ENCODE results near the gene SYTL2. TPM values are rescaled to one million over a fixed set of nuclear protein-coding genes. Genes with fewer than 3 reads are reported as not detected.
A peak's percentile ranks its signal among the peaks of the same experiment; 100 is the strongest.

The SYTL2 gene
- total RNA-seq, 3 donors from 2014 or later (not counting 1 experiment from before 2014, with no cell fraction given), result 116 to 237 (median 143) TPM

GRCh38 chr11:85823816-85824215 lies 12.9 kb upstream of the SYTL2 start:
- no peaks in the 10 kb centered on the region for H3K27me3 ChIP-seq (ENCODE audit: control insufficient read depth, insufficient read depth, low read length)
- H3K9me3 ChIP-seq (ENCODE audit: control insufficient read depth, insufficient read depth, low read length), result no peaks in the 10 kb centered on the region
- peak overlapping the region; percentile 83 for H3K4me3 Mint-ChIP-seq
- H3K36me3 Mint-ChIP-seq, result no peaks in the 10 kb centered on the region
- DNase-seq, result peak; percentile 44 to 93
- ATAC-seq, result peak; percentile 64 to 80 (median 69)
- H3K27ac Mint-ChIP-seq, result peak overlapping the region; percentile 82 to 91
- H3K9me3 Mint-ChIP-seq, result no peaks in the 10 kb centered on the region
- 13% methylated on average over 1 of the region's 2 CpGs for WGBS (ENCODE audit: insufficient coverage)
- no peak overlapping the region for H3K4me3 ChIP-seq (ENCODE audit: low read length)
- H3K27me3 Mint-ChIP-seq (ENCODE audit: low read depth in 2 of 2), result no peaks in the 10 kb centered on the region
- peaks cover 34 to 36% of the 10 kb centered on the region in 2 donors for H3K4me1 Mint-ChIP-seq
- no peaks in the 10 kb centered on the region for H3K36me3 ChIP-seq (ENCODE audit: control insufficient read depth, insufficient read depth, low read length)
- intact Hi-C loops (cut with micrococcal nuclease), result loop anchor here (1.0 kb wide), 1 partner anchor 30 kb away; no protein-coding TSS in a partner anchor
- no peak for TF ChIP-seq CTCF (IDR thresholded peaks at IDR 0.05)
- peaks cover 43% of the 10 kb centered on the region for H3K4me1 ChIP-seq (ENCODE audit: control insufficient read depth, insufficient read depth, low read length)
- H3K27ac ChIP-seq (ENCODE audit: low read length), result peak overlapping the region; percentile 45

- H3K4me1 Mint-ChIP-seq, result peaks cover 33 to 36% of the 10 kb centered on the region in 2 donors
- no peaks in the 10 kb centered on the region for H3K36me3 ChIP-seq (ENCODE audit: control insufficient read depth, insufficient read depth, low read length)
- no peak for DNase-seq
- 97% methylated on average over 3 of the region's 3 CpGs for WGBS (ENCODE audit: insufficient coverage)
- peaks cover 43% of the 10 kb centered on the region for H3K4me1 ChIP-seq (ENCODE audit: control insufficient read depth, insufficient read depth, low read length)
- no peaks in the 10 kb centered on the region for H3K36me3 Mint-ChIP-seq
- no peak overlapping the region for H3K4me3 ChIP-seq (ENCODE audit: low read length)
- H3K27ac Mint-ChIP-seq, result peak overlapping the region; percentile 82 to 91
- no peaks in the 10 kb centered on the region for H3K9me3 Mint-ChIP-seq
- peaks cover 0 to 2% of the 10 kb centered on the region in 2 donors for H3K27me3 Mint-ChIP-seq (ENCODE audit: low read depth in 2 of 2)
- H3K27ac ChIP-seq (ENCODE audit: low read length), result peak overlapping the region; percentile 45
- H3K4me3 Mint-ChIP-seq, result no peak overlapping the region
- no peak for TF ChIP-seq CTCF (IDR thresholded peaks at IDR 0.05)
- no peaks in the 10 kb centered on the region for H3K27me3 ChIP-seq (ENCODE audit: control insufficient read depth, insufficient read depth, low read length)
- ATAC-seq, result no peak
- H3K9me3 ChIP-seq (ENCODE audit: control insufficient read depth, insufficient read depth, low read length), result no peaks in the 10 kb centered on the region
- intact Hi-C loops (cut with micrococcal nuclease), result no loop called here
These were observed 11.9 kb upstream of the SYTL2 start for GRCh38 chr11:85822814-85823213.

GRCh38 chr11:85821636-85822035 lies 10.7 kb upstream of the SYTL2 start:
- peaks cover 33% of the 10 kb centered on the region for H3K4me1 ChIP-seq (ENCODE audit: control insufficient read depth, insufficient read depth, low read length)
- H3K4me1 Mint-ChIP-seq, result peaks cover 25 to 27% of the 10 kb centered on the region in 2 donors
- H3K36me3 ChIP-seq (ENCODE audit: control insufficient read depth, insufficient read depth, low read length), result no peaks in the 10 kb centered on the region
- TF ChIP-seq CTCF (IDR thresholded peaks at IDR 0.05), result no peak
- no peak overlapping the region for H3K4me3 Mint-ChIP-seq
- no peak overlapping the region for H3K27ac Mint-ChIP-seq
- no peak overlapping the region for H3K4me3 ChIP-seq (ENCODE audit: low read length)
- no peaks in the 10 kb centered on the region for H3K9me3 ChIP-seq (ENCODE audit: control insufficient read depth, insufficient read depth, low read length)
- no peaks in the 10 kb centered on the region for H3K27me3 ChIP-seq (ENCODE audit: control insufficient read depth, insufficient read depth, low read length)
- intact Hi-C loops (cut with micrococcal nuclease), result no loop called here
- DNase-seq (no peak), ATAC-seq (no peak)
- no peak overlapping the region for H3K27ac ChIP-seq (ENCODE audit: low read length)
- 100% methylated on average over 1 of the region's 1 CpG for WGBS (ENCODE audit: insufficient coverage)
- H3K36me3 Mint-ChIP-seq, result no peaks in the 10 kb centered on the region
- no peaks in the 10 kb centered on the region for H3K9me3 Mint-ChIP-seq
- peaks cover 0 to 2% of the 10 kb centered on the region in 2 donors for H3K27me3 Mint-ChIP-seq (ENCODE audit: low read depth in 2 of 2)

- no peak for ATAC-seq
- H3K27ac ChIP-seq (ENCODE audit: low read length), result no peak overlapping the region
- H3K4me1 Mint-ChIP-seq, result peaks cover 11% of the 10 kb centered on the region in 2 donors
- no peaks in the 10 kb centered on the region for H3K9me3 Mint-ChIP-seq
- H3K27ac Mint-ChIP-seq, result no peak overlapping the region
- no peaks in the 10 kb centered on the region for H3K27me3 ChIP-seq (ENCODE audit: control insufficient read depth, insufficient read depth, low read length)
- H3K4me3 Mint-ChIP-seq, result no peak overlapping the region
- H3K4me1 ChIP-seq (ENCODE audit: control insufficient read depth, insufficient read depth, low read length), result peaks cover 20% of the 10 kb centered on the region
- H3K36me3 Mint-ChIP-seq, result no peaks in the 10 kb centered on the region
- H3K27me3 Mint-ChIP-seq (ENCODE audit: low read depth in 2 of 2), result peaks cover 0 to 2% of the 10 kb centered on the region in 2 donors
- intact Hi-C loops (cut with micrococcal nuclease), result no loop called here
- H3K9me3 ChIP-seq (ENCODE audit: control insufficient read depth, insufficient read depth, low read length), result no peaks in the 10 kb centered on the region
- no peaks in the 10 kb centered on the region for H3K36me3 ChIP-seq (ENCODE audit: control insufficient read depth, insufficient read depth, low read length)
- no peak overlapping the region for H3K4me3 ChIP-seq (ENCODE audit: low read length)
- no peak for TF ChIP-seq CTCF (IDR thresholded peaks at IDR 0.05)
- no peak for DNase-seq
These were observed 8.5 kb upstream of the SYTL2 start for GRCh38 chr11:85819441-85819840.
